HL-60 (cell line): ENCODE measurements around the gene CAPZA3.

Source experiments
- DNase-seq, 2 experiments: peaks; one replicate each; pipeline ENCODE4 v3.0.0-alpha.2; 2010 to 2020; ENCODE audit warnings: low read depth in 1 of 2, low spot score in 1 of 2
- H3K27ac ChIP-seq: fragments of 250-450 bp; sonication (Bioruptor Pico); replicated peaks from 2 replicates; pipeline ENCODE4 v1.5.1; 2020; ENCODE audit warnings: mild to moderate bottlenecking, moderate library complexity
- H3K27me3 ChIP-seq: fragments of 250-450 bp; sonication (Bioruptor Pico); 2 replicates; pipeline ENCODE4 v1.5.1; 2021; ENCODE audit warnings: mild to moderate bottlenecking, moderate library complexity; ENCODE audit not compliant: insufficient read depth, poor library complexity, severe bottlenecking
- H3K4me3 ChIP-seq: replicated peaks from 2 replicates; pipeline ENCODE4 v1.5.1; 2011; ENCODE audit warnings: mild to moderate bottlenecking, control low read depth, low read length; ENCODE audit not compliant: insufficient read depth
- GABPA ChIP-seq: IDR thresholded peaks from 2 replicates; pipeline ENCODE4 v1.6.1; 2012; ENCODE audit warnings: low read depth
- POLR2AphosphoS5 ChIP-seq: IDR thresholded peaks from 2 replicates; pipeline ENCODE4 v1.6.1; 2012; ENCODE audit warnings: low read depth
- SPI1 ChIP-seq: IDR thresholded peaks from 2 replicates; pipeline ENCODE4 v1.6.1; 2012; ENCODE audit warnings: low read depth, mild to moderate bottlenecking, borderline replicate concordance
- TF ChIP-seq, protein P1 (sequence below): IDR thresholded peaks from 2 replicates; pipeline ENCODE4 v1.6.1; 2012; ENCODE audit warnings: low read depth; ENCODE audit not compliant: insufficient replicate concordance
- TF ChIP-seq, protein P2 (sequence below): IDR thresholded peaks from one replicate; pipeline ENCODE4 v1.5.1; 2011; ENCODE audit warnings: low read length, control low read depth, inconsistent platforms; ENCODE audit not compliant: insufficient read depth

The CAPZA3 gene

DNA sequence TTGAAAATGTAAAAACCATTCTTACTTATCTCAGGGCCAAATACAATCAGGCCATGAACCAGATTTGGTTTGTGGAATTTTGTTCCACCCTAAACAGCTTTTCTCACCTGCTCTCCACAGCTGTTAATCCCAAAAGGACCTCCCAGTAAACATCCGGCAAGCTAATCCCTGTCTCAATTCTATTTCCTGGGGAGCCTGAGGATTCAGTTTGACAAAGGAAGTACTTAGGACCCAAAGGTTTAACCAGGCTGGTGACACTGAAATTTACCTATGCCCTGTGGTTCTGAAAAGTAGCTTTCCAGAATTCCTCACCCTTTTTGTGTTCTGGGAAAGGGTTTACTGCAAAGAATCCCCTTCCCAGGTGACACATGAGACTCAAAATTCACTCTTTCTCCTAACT lies 15.0 kb downstream of the CAPZA3 start:
- Histone ChIP-seq H3K27me3 (no peaks in the 10 kb centered on the region), H3K27ac (no peak overlapping the region), H3K4me3 (no peak overlapping the region)
- DNase-seq: no peak
- TF ChIP-seq, protein P1, sequence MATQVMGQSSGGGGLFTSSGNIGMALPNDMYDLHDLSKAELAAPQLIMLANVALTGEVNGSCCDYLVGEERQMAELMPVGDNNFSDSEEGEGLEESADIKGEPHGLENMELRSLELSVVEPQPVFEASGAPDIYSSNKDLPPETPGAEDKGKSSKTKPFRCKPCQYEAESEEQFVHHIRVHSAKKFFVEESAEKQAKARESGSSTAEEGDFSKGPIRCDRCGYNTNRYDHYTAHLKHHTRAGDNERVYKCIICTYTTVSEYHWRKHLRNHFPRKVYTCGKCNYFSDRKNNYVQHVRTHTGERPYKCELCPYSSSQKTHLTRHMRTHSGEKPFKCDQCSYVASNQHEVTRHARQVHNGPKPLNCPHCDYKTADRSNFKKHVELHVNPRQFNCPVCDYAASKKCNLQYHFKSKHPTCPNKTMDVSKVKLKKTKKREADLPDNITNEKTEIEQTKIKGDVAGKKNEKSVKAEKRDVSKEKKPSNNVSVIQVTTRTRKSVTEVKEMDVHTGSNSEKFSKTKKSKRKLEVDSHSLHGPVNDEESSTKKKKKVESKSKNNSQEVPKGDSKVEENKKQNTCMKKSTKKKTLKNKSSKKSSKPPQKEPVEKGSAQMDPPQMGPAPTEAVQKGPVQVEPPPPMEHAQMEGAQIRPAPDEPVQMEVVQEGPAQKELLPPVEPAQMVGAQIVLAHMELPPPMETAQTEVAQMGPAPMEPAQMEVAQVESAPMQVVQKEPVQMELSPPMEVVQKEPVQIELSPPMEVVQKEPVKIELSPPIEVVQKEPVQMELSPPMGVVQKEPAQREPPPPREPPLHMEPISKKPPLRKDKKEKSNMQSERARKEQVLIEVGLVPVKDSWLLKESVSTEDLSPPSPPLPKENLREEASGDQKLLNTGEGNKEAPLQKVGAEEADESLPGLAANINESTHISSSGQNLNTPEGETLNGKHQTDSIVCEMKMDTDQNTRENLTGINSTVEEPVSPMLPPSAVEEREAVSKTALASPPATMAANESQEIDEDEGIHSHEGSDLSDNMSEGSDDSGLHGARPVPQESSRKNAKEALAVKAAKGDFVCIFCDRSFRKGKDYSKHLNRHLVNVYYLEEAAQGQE: no peak
- TF ChIP-seq SPI1: no peak
- TF ChIP-seq, protein P2, sequence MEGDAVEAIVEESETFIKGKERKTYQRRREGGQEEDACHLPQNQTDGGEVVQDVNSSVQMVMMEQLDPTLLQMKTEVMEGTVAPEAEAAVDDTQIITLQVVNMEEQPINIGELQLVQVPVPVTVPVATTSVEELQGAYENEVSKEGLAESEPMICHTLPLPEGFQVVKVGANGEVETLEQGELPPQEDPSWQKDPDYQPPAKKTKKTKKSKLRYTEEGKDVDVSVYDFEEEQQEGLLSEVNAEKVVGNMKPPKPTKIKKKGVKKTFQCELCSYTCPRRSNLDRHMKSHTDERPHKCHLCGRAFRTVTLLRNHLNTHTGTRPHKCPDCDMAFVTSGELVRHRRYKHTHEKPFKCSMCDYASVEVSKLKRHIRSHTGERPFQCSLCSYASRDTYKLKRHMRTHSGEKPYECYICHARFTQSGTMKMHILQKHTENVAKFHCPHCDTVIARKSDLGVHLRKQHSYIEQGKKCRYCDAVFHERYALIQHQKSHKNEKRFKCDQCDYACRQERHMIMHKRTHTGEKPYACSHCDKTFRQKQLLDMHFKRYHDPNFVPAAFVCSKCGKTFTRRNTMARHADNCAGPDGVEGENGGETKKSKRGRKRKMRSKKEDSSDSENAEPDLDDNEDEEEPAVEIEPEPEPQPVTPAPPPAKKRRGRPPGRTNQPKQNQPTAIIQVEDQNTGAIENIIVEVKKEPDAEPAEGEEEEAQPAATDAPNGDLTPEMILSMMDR: no peak
- no peak for TF ChIP-seq GABPA
- TF ChIP-seq POLR2AphosphoS5: no peak

DNA sequence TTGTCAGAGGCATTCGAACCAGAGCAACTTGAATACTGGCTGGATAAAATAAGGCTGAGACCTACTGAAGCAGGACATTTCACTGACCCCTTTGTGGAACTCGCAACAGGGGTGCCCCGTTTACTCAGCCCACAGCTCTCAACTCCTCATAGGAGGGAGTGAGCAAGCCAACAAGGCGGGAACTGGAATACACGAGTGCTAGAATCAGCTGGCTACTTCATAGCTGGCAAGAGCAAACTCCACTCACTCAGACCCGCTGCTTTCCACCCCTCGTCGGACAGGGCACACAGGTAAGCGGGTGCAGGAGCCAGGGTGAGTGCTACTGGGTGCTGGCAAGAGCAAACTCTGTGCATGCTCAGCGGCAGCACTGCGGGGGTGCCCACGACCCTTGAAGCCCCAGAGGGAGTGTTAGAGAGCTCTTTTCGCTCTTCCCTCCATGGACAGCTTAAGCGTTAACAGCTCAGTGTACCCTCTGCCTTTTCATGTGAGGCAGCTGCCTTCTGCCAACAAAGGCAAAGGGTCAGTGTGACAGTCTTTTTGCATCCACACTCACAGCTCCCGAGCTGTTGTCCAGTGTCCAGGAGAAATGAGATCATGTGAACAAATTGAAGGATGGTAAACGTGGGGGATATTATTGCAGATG lies 15.7 kb downstream of the CAPZA3 start:
- TF ChIP-seq SPI1 (no peak), POLR2AphosphoS5 (no peak), GABPA (no peak)
- TF ChIP-seq, protein P2: no peak
- TF ChIP-seq, protein P1: no peak
- no peak overlapping the region for H3K27ac ChIP-seq

DNA sequence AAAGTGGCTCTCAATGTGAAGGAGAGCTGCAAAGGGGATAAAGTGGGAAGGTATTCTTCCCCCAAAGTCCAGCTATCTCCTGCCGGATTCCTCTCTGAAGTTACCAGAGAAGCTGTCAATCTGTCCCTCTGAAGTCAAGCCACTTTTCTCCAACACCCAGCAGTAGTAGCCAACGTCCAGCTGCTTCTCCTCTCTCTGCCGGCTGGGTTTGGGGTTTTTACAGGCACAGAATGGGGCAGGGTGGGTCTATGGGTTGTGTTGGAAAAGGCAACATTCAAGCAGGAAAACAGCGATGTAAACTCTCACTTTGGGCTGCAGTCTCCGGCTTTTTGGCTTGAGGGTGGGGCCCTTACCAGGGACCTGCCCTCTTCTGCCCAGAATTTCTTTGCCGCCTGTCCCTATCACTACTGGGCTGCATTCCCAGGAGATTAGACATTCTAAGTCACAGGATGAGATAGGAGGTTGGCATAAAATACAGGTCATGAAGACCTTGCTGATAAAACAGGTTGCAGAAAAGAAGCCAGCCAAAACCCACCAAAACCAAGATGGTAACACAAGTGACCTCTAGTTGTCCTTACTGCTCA lies 16.3 kb downstream of the CAPZA3 start:
- Histone ChIP-seq H3K27ac (no peak overlapping the region), H3K4me3 (no peak overlapping the region), H3K27me3 (no peaks in the 10 kb centered on the region)
- TF ChIP-seq, protein P2: no peak
- TF ChIP-seq SPI1 (no peak), POLR2AphosphoS5 (no peak), GABPA (no peak)
- TF ChIP-seq, protein P1: no peak
- DNase-seq: no peak

More for the DNA sequence above, 15.7 kb downstream of the CAPZA3 start:
- Histone ChIP-seq H3K4me3 (no peak overlapping the region), H3K27me3 (no peaks in the 10 kb centered on the region)
- DNase-seq: no peak
